Tongue (tissue), 2 donors: Measurements from ENCODE around the gene ARID5B. TPM values are rescaled to one million over a fixed set of nuclear protein-coding genes. Genes with fewer than 3 reads are reported as not detected.

ENCODE experiments used
- DNase-seq: peaks from one replicate; pipeline ENCODE4 v3.0.0-alpha.2; 2015
- total RNA-seq: library from RNA; depleted of rRNA; stranded (reverse); fragments of >200 nt; gene quantifications from one replicate; pipeline ENCODE4 v1.2.3, GENCODE V29; 2014

Gene ARID5B
- total RNA-seq, 1 donor from 2014 or later, result 33.8 TPM

DNA sequence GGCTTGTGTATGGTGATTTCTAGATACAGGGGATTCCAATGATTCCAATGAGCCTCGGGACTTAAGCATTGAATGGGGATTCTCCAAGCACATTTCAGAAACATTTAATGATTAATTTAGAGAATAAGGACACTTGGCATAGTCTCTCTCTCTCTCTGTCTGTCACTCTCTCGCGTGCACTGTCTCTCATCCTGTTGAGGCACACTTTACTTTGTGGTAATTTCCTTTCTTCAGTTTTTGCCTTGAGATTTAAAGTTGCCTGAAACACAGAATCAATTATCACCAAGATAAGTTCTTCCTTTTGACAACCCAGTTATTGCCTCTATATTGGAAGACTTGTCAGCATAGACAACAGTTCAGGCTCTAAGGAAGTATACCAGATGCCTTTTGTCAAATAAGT lies 131.6 kb downstream of the ARID5B start:
- no peak for DNase-seq

DNA sequence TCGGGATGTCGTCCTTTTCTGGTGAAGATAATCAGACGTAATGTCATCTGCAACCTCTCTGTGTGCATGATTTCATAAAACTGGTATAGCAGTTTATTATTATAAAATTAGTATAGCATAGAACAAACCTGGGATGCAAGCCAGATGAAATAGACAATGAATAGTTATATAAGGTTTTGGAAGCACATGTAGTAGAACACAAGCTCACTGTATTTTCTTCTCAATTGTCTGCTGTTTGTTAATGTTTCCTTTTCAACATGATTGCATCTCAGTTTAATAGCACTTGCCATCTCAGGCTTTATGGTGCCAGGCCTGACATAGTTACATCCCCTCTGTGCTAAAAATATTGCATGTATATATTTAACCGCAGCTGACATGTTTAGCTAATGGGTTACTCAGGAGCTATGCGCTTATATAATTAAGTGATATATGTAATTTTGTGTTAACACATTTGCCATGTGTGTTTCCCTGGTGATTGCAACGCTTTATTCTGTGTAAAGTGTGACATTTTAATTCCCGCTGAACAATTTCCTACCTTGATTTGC lies 132.7 kb downstream of the ARID5B start:
- DNase-seq, result peak; percentile 46

DNA sequence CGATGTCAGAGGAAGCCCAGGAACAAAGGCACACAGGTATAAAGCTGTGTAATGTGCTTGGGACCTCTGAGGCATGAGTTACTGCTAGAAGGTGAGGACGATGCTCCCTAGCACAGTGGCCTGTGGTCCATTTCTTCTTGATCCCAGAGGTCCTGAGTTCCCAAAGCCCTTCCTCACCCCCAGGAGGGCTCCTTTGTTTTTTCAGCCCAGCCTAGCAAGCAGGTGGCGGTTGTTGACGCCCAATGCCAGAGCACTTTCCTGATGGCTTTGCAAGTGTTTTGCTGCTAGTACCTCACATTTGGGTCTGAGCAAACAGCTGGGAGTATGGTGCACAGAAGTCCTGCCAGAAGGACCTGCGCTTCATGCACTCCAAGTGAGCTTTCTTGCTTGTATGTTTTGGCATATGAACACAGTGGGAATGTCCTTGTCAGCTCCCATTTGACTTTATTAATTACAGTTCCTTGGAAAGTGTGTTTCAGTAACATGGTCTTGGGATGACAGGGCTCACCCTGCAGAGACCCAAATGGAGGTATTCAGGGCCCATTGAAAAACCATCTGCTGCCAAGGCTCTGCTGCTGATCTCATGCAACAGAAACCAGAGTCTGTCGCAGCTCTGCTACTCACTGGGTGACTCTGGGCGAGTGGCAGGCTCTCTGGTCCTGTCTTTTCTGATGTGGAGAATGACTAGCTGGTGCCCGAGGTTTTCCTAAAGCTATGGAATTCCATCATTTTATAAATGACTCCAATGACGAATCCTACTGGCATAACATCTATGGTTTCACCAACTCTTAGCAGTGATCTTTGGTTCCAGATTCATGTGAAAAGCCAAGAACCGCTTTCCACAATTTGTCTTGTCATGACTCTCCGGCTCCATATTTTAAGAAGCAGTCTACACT lies 134.9 kb downstream of the ARID5B start:
- no peak for DNase-seq

DNA sequence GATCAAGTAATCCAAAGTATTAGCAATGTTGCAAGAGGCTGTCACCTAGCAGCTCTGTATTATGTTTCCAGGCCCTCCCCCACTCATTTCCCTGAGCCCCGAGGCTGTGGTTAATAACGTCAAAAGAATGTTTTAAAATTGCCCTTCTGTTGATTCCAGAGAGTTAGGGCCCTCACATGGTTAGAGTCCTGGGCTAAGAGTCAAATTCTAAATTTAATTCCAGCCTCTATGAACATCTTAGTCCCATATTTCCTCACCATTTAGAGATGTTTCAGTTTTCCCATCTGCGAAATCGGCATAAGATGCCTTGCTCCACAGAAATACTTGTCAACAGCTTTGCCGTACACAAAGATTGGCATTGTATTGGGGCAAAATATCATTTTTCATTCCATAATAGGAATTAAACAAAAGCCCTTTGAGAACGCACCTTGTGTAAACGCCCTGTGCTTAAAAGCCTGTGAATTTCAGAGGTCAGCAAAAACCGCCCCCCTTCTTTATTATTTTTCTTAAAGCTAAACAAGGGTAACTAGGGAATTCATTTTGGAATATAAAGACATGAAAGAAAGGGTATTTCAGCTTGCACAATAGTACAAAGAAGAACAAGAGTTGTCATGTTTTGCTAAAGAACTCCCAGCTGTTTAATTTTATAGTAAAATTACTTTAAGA lies 135.8 kb downstream of the ARID5B start:
- no peak for DNase-seq

DNA sequence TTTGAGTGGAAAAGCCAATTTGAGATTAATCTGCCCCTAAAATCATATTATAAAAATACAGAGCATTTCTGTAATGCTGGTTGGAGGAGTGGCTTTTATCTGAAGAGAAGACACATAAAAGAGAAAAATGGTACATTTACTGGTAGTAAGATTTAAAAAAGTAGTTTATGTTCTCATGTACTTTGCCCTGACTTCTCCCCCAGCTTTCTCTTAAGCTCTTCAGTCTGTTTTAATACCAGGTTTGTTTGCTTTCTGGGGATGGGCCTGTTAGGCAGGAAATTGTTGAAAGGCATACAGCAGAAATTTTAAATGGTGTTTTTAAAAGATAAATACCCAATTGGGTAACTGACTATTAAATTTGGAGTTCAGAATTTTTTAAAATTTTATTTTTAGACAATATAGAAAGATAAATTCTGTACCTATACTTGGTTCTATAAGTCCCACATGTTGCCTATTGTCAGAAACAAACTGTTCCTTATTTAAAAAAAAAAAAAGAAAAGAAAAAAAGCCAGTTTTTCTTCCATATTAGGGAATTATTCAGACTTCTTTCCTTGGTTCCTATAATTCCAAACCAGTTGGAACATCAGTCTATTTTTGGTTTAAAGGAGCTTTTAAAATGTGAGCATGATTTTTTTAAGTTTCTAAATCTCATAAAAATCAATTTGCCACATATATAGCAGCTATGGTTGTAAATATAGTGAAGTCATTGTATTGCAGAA lies 136.6 kb downstream of the ARID5B start:
- DNase-seq, result no peak

DNA sequence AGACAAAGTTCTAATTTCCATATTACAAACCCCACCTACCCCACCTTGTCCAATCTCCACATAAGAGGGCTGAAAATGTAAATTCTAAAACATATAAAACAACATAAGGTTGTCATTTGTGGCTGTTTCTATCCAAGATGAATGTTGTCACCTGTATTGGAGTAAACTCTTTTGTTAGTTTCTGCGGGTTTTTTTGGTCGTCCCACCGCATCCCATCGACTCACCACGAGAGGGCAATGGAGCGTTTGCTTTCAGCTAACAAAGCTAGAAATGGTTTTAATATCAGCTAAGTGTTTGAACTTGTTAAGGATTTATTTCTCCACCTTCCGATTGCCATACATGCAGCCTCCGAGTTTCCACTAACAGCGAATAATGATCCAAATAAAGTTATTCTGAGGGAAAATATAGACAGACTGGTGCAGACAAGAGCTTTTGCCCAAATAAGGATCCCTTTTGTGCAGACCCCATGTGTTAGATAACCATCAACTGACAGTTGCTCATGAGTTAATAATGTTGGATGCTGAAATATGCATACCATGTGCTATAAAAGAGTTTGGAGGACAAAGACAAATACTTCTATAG lies 137.2 kb downstream of the ARID5B start:
- DNase-seq, result peak; percentile 89

DNA sequence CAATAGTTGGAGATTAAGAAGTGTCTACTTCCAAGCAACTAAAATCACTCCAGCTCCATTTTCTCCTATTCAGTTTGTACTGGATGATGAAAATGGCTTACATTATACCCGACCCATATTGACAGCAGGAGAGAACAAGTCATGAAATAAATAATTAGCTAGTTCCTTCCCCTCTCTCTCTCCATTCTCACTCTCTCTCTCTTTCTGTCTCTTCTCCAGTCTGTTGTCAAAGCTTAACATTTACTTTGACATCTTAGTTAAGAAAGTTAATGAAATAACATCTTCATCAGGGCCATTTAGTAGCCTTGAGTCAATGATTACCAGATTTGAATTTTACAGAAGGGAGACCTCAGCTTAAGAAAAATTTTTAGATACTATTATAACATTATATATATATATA lies 138.5 kb downstream of the ARID5B start:
- DNase-seq, result no peak

DNA sequence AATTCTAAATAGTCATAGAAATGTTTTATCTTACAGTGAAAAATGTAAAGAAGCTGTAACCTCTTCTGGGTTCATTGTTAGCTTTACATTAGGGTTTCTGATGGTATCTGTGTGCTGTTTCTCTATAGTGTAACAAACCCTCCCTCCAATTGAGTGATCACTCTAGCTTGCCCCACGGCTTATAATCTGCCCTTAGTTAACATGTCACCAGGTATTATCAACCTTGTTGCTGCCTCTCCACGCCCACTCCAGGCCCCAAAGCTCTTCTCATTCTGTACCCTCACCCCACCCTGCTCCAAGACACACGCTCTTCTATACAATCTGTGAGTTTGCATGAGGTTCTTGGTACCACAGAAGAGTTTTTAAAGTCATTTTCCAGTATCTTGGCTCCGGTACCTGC lies 139.4 kb downstream of the ARID5B start:
- DNase-seq, result no peak

DNA sequence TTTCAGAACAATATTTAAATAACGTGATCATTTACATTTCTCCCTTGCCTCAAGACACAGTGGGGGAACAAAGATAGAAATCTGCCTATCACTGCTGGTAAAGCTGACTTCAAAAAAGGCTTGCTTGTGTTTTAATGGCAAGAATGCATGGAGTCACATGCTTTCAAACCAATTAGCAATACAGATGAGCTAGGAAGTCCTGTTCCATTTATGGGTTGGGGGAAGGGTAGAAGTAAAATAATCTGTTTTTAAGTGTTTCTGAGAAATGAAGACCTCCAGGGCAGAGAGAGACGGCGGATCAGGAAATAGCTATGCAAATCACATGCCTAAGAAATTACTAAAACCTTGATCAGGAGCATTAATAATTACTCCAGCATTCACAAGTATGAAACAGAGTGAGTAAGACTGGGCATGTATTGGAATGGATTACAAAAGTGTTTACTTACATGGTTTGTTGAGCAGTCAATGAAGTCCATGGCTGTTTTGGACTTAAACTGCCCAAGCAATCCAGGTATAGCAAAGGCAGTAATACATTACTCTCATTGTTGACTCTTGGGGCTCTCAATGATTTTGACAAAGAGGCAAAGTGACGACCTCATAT lies 142.0 kb downstream of the ARID5B start:
- DNase-seq, result no peak

DNA sequence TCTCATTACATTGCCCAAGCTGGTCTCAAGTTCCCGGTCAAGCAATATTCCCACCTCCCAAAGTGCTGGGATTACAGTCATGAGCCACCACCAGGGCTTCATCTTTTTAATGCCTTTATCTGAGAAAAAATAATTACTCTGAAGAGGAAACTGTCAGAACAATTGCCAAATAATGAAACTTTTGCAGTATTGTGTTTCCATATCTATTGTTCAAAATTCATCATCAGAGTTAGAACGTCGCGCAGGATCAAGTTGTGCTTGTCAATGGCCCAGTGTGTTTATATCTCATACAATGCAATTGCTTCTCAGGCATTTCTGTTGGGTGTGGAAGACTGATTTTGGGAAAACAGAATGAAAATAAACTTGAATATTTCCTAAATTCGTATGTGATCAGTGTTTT lies 143.1 kb downstream of the ARID5B start:
- DNase-seq, result no peak

DNA sequence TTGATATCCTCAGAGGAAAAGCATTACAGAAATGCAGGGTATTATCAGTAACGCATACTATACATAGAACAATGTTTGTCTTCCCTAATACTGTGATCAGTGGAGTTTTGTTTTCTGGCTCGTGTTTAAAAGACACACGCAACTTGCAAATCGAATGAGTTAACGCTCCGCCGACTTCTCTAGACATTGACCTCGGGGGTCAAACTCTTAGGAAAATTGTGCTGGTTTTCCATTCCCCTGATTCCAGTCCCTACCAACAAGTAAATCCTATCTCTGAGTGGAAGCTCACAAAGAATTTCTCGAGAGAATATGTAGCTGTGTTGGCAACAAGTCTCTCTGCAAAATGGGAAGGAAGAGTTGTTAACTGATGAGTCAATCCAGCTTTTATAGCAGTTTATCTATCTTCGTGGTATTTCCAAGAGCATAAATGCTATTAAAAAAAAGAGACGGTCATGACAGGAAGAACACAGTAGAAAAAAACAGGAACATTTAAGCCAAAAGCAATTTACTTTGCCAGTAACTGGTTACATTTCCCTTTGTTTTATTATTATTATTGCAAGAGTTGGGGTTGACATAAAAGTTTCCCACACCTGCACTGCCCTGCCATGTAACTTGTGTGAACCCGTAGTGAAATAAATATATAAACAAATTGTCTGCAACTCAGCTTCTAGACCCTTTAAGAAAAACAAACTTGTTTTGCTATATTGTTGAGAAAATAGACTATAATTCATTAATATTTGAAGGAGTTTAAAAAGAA lies 144.4 kb downstream of the ARID5B start:
- DNase-seq, result peak; percentile 59

DNA sequence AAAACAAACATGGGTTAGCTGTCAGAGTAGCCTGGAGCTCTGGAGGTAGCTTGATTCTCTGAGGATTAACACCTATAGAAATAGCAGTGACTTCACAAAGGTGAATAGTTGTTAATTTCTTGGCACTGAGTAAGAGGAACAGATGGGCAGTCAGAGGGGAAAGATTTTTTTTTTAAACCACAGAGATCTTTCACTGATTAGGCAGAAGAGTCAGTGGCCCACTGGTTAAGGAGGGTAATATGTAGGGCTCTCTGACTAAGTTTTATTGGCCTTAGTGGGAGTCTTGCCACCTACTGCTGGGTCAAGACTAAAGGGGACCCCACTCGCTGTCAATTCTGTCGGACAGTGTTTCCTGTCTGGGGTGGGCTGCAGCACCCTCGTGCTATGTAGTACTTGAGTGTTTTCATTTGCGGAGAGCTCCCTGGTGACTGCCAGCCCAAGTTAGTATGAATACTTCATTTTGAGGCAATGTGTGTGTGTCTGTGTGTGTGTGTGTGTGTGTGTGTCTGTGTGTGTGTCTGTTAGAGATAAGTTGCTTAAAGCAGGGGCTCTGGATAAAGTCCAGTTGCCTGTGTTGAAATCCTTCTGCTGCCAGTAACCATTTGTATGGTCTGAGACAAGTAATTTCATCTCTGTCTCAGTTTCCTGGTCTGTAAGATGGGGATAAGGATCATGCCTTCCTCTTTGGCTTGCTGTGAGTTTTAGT lies 145.2 kb downstream of the ARID5B start:
- DNase-seq, result no peak

DNA sequence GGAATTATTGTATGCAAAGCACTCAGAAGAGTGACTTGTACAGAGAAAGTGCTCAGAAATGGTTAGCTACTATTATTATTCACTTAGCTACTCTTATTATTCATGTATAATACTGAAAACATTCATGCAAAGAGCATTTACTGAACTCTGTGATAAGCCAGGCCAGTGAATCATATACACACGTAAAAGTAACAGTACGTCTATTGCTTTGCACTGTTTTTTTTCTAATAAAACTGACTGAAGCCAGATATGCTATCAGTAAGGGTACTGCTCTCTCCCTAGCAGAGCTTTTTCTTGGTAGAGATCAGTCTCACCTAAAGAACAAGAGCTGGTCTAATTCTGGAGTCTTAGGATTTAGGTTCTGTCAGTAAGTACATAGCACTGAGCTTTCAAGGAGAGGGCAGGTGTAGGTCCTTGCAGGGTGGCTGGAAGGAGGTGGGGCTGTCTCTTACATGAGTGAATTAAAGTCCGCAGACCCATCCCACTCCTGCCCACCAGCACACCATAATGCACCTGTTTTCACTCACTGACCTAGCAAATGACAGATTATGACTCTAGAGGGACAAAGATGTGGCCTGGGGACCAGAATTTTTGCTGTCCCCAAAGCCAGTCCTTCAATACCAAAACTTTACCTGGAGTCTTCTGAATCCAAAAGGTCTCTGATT lies 145.9 kb downstream of the ARID5B start:
- DNase-seq, result no peak

DNA sequence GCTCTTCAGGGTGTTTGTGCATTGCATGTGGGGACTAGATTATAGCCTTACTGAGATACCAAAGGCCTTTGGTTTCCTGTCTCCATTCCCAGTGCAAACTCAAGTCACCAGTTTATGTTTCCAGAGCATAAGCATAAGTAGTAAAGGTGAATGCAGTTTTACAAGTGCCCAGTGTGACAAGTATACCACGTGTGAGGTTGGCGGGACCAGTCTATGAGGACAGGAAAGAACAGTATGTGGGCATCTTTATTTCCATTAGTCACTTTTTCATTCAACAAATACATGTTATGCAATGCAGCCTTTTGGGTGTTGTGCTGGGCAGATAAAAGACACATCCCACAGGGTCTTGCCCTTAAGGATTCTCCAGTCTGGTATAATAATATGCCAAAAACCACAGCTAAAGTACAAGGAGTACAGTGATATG lies 146.5 kb downstream of the ARID5B start:
- no peak for DNase-seq

DNA sequence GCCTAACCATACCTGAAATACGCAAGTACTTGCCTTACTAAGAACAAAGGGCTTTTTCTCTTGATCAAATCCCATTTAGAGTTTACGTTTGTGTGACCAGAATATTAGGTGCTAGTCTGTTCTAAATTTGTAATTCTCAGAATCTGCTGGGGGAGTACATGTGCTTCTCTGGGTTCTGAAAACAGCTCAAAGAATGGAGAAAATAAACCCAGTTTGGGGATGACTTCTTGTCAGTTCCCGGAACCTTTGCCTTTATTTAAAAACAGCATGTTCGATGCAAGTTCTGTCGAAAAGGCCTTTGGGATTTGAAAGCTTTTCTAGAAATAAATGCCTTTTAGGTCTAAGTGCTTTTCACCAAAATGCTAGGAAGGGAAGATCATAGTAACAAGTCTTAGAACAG lies 147.0 kb downstream of the ARID5B start:
- DNase-seq, result peak; percentile 47

DNA sequence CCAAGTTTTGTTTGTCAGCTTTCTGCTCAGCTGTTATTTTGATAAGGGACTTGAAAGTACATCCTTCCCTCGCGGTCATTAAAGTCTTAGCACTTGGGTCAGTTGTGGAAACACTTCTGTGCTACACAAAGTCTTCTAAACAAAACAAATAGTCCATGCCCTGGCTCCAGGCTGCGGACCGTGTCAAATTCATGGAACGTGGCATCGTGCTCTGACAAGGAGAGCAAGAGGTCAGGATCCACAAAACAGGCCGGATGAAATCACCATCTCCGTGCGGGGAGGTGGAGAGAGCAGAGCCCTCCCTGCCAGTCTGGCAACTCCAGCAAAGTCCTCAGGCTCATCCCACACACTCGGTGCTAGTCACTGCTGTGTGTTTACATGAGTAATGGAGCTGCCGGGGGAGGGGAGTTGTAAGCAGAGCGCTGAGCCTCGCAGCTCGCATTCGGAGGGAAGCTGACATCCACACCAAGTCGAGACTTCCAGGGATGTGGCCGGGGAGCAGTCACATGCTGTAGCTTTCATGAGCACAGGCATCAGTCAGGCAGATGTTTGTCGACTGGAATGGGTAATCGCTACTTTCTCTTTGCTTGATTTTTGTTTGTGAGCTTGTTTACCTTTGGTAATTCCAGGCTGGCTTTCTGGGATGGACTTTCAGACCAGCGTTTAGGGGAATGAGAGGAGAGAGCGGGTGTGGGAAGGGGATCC lies 147.6 kb downstream of the ARID5B start:
- peak; percentile 94 for DNase-seq

DNA sequence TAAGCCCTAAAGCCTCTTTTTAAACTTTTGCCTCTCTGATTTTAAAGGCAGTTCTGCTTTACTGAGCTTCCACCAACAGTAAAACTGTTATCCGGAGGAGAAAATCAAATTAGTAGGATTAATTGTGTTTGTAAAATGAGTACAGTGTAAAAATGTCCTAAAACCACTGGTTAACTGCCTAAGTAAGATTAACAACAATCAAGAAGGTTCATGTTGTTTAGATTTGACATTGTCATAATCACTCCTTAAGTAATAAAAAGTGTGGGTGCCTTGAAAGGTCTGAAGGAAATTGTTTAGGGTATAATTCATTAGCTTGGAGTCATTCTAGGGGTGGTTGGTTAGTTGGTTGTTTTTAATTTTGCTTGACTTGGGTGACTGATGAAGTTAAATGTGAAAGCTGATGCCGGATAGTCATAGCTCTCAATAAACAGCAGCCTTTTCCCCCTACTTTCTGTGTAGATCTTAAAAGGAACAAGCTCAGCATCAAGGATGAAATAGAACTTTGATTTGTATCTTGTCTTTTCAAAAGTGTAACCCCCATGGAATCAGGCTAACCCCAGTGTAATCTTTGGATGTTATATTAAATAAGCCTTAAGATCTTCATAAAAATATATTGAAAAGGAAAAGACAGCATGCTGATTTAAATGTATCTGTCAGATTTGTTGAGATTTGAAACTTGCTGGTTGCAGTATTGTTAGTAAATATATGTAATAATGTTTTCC lies 148.3 kb downstream of the ARID5B start:
- peak; percentile 44 for DNase-seq

DNA sequence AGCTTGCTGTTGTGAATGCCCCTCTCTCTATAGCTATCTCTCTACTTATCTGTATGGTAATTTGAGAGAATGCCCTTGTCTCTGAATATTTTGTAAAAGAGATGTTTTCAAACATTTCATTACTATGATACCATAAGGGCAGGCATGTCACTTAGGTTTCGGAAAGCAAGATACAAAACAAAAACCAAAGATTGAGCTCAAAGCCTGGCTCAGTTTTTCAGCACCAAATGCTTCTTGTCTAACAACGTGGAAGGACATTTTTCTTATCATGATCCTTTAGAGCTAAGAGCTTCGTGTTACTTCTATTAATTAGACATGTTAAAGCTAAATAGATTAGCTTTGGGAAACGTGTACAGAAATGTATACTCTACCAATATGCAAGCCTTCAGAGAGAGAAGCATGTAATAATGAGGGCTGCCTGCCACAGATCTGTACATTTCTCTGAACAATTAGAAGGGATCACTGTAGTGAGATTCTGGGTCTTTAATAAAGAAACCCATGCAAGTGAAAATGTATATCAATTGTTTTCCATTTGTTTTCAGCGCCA lies 148.9 kb downstream of the ARID5B start:
- no peak for DNase-seq
